H9 (cell line): ENCODE results near the gene PRPF40B. TPM values are rescaled to one million over a fixed set of nuclear protein-coding genes. Genes with fewer than 3 reads are reported as not detected.

Experiments used
- DNase-seq: peaks from one replicate; pipeline ENCODE4 v3.0.0-alpha.2; 2017
- H2AFZ ChIP-seq: one replicate; pipeline ENCODE4 v1.6.1; 2013; ENCODE audit warnings: mild to moderate bottlenecking, low read length, control low read depth, moderate library complexity
- H2AK5ac ChIP-seq: 2 replicates; pipeline ENCODE4 v1.6.1; 2013; ENCODE audit warnings: low read length, control low read depth, mixed read lengths; ENCODE audit not compliant: insufficient read length
- H2BK120ac ChIP-seq: one replicate; pipeline ENCODE4 v1.6.1; 2013; ENCODE audit warnings: low read depth, mild to moderate bottlenecking, low read length, control low read depth, inconsistent platforms; ENCODE audit not compliant: poor library complexity, severe bottlenecking
- H2BK12ac ChIP-seq: 2 replicates; pipeline ENCODE4 v1.6.1; 2013; ENCODE audit warnings: low read length, control low read depth, mixed read lengths, low read depth; ENCODE audit not compliant: insufficient read length
- H2BK15ac ChIP-seq: 2 replicates; pipeline ENCODE4 v1.6.1; 2013; ENCODE audit warnings: low read depth, low read length, control low read depth
- H2BK20ac ChIP-seq: one replicate; pipeline ENCODE4 v1.6.1; 2013; ENCODE audit warnings: low read depth, mild to moderate bottlenecking, low read length, control low read depth, inconsistent platforms; ENCODE audit not compliant: poor library complexity, severe bottlenecking
- H2BK5ac ChIP-seq: 2 replicates; pipeline ENCODE4 v1.6.1; 2013; ENCODE audit warnings: low read length, control low read depth, mixed read lengths; ENCODE audit not compliant: insufficient read length
- H3K14ac ChIP-seq: 2 replicates; pipeline ENCODE4 v1.6.1; 2013; ENCODE audit warnings: low read length, control low read depth; ENCODE audit not compliant: insufficient read depth
- H3K18ac ChIP-seq: 2 replicates; pipeline ENCODE4 v1.6.1; 2013; ENCODE audit warnings: low read depth, mild to moderate bottlenecking, mixed read lengths, low read length, control low read depth; ENCODE audit not compliant: insufficient read length
- H3K23ac ChIP-seq: 2 replicates; pipeline ENCODE4 v1.6.1; 2013; ENCODE audit warnings: low read length, control low read depth, mixed read lengths, low read depth; ENCODE audit not compliant: insufficient read length
- H3K23me2 ChIP-seq: 2 replicates; pipeline ENCODE4 v1.6.1; 2013; ENCODE audit warnings: low read depth, mild to moderate bottlenecking, mixed read lengths, low read length, control low read depth; ENCODE audit not compliant: insufficient read length, poor library complexity, severe bottlenecking
- H3K27ac ChIP-seq: 2 replicates; pipeline ENCODE4 v1.5.1; 2013; ENCODE audit warnings: low read length, control low read depth, mixed read lengths, low read depth; ENCODE audit not compliant: insufficient read length
- H3K27me3 ChIP-seq: 2 replicates; pipeline ENCODE4 v1.6.1; 2013; ENCODE audit warnings: low read length, control low read depth, inconsistent platforms; ENCODE audit not compliant: insufficient read depth
- H3K4ac ChIP-seq: 2 replicates; pipeline ENCODE4 v1.6.1; 2013; ENCODE audit warnings: low read depth, mild to moderate bottlenecking, control low read depth, inconsistent platforms, low read length, moderate library complexity
- H3K4me1 ChIP-seq: 2 replicates; pipeline ENCODE4 v1.6.1; 2013; ENCODE audit warnings: low read length, control low read depth, inconsistent platforms; ENCODE audit not compliant: insufficient read depth
- H3K4me2 ChIP-seq: 2 replicates; pipeline ENCODE4 v1.6.1; 2013; ENCODE audit warnings: low read length, control low read depth, mixed read lengths; ENCODE audit not compliant: insufficient read length, insufficient read depth
- H3K56ac ChIP-seq: 2 replicates; pipeline ENCODE4 v1.6.1; 2013; ENCODE audit warnings: low read depth, mild to moderate bottlenecking, mixed read lengths, low read length, control low read depth; ENCODE audit not compliant: insufficient read length
- H3K79me1 ChIP-seq: 2 replicates; pipeline ENCODE4 v1.6.1; 2013; ENCODE audit warnings: low read depth, mild to moderate bottlenecking, moderate library complexity, low read length, control low read depth, inconsistent platforms; ENCODE audit not compliant: insufficient read depth, poor library complexity, severe bottlenecking
- H3K79me2 ChIP-seq: 2 replicates; pipeline ENCODE4 v1.6.1; 2013; ENCODE audit warnings: low read length, control low read depth, inconsistent platforms; ENCODE audit not compliant: insufficient read depth
- H3K9ac ChIP-seq: 2 replicates; pipeline ENCODE4 v1.6.1; 2013; ENCODE audit warnings: low read length, control low read depth, mixed read lengths; ENCODE audit not compliant: insufficient read length; ENCODE audit errors: extremely low read depth
- H3K9me3 ChIP-seq: one replicate; pipeline ENCODE4 v1.6.1; 2013; ENCODE audit warnings: low read depth, low read length, inconsistent platforms; ENCODE audit not compliant: control insufficient read depth
- H3T11ph ChIP-seq: one replicate; pipeline ENCODE4 v1.6.1; 2013; ENCODE audit warnings: mild to moderate bottlenecking, low read length, control low read depth, inconsistent platforms
- H4K20me1 ChIP-seq: one replicate; pipeline ENCODE4 v1.6.1; 2013; ENCODE audit not compliant: control insufficient read depth, insufficient read length, insufficient read depth
- H4K5ac ChIP-seq: 2 replicates; pipeline ENCODE4 v1.6.1; 2013; ENCODE audit warnings: low read depth, mild to moderate bottlenecking, mixed read lengths, low read length, control low read depth; ENCODE audit not compliant: insufficient read length
- H4K8ac ChIP-seq: replicated peaks from 2 replicates; pipeline ENCODE4 v1.6.1; 2013; ENCODE audit warnings: low read length, control low read depth, mixed read lengths, low read depth; ENCODE audit not compliant: insufficient read length
- H4K91ac ChIP-seq: 2 replicates; pipeline ENCODE4 v1.6.1; 2013; ENCODE audit warnings: low read depth, mild to moderate bottlenecking, moderate library complexity, mixed read lengths, low read length, control low read depth; ENCODE audit not compliant: insufficient read length
- H3K27ac Mint-ChIP-seq, 3 experiments: 2 replicates in 2 of 3; 3 replicates in 1 of 3; pipeline ENCODE4 v1.8.0; 2020 to 2021; ENCODE audit warnings: mixed read lengths in 3 of 3, mild to moderate bottlenecking in 1 of 3, moderate library complexity in 1 of 3
- H3K27me3 Mint-ChIP-seq: 2 replicates; pipeline ENCODE4 v1.8.0; 2021; ENCODE audit warnings: low read depth, mild to moderate bottlenecking, moderate library complexity, mixed read lengths
- H3K36me3 Mint-ChIP-seq, 3 experiments: 2 replicates in 2 of 3; 3 replicates in 1 of 3; pipeline ENCODE4 v1.8.0; 2020 to 2021; ENCODE audit warnings: low read depth in 3 of 3, mixed read lengths in 3 of 3; ENCODE audit not compliant: insufficient read depth in 1 of 3
- H3K4me1 Mint-ChIP-seq, 2 experiments: 2 replicates each; pipeline ENCODE4 v1.8.0; 2020; ENCODE audit warnings: mixed read lengths in 2 of 2
- H3K4me3 Mint-ChIP-seq, 2 experiments: 2 replicates in 1 of 2; 3 replicates in 1 of 2; pipeline ENCODE4 v1.8.0; 2020 to 2021; ENCODE audit warnings: mild to moderate bottlenecking in 2 of 2, mixed read lengths in 2 of 2, moderate library complexity in 1 of 2
- H3K9me3 Mint-ChIP-seq, 2 experiments: 2 replicates in 1 of 2; 3 replicates in 1 of 2; pipeline ENCODE4 v1.8.0; 2020; ENCODE audit warnings: mild to moderate bottlenecking in 2 of 2, mixed read lengths in 2 of 2, moderate library complexity in 1 of 2
- WGBS: extraction: QIAGEN DNeasy Blood & Tissue Kit; methylation state at CpG from one replicate; pipeline ENCODE4 v1.1.7; 2013; ENCODE audit warnings: missing lambda C conversion rate, low lambda C conversion rate, mixed read lengths; ENCODE audit not compliant: insufficient read length; ENCODE audit errors: extremely low coverage; 5-methylcytosine and 5-hydroxymethylcytosine counted together
- total RNA-seq: library from RNA; stranded (reverse); gene quantifications from 2 replicates; pipeline ENCODE4 v1.2.1, GENCODE V29; 2021
- TF ChIP-seq, protein P1 (sequence below): fragments of 200-600 bp; sonication (generic); conservative IDR thresholded peaks from 3 replicates; pipeline ENCODE4 v1.8.0; 2021; ENCODE audit warnings: antibody characterized with exemption, mild to moderate bottlenecking

PRPF40B gene
- total RNA-seq, 1 experiment from 2014 or later, result 19.0 TPM

DNA sequence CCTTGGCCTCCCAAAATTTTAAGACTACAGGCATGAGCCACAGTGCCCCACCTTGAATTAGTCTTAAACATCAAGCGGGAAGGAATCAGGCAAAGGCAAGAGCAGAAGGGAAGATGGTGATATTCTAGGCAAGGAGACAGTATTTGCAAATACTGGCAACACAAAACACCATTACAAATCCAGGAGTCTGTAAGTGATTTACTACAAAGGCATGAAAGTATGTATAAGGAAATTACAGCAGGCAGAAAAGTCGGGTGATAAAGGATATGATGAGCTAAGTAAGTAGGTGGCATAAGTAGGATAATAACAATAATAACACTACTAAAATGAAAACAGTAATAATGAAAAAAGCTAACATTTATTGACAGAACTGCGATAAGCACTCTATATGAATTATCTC, 55.4 kb downstream of the PRPF40B start:
- no peak overlapping the region for H3K4me2 ChIP-seq
- no peak for DNase-seq
- Mint-ChIP-seq H3K27me3 (no peaks in the 10 kb centered on the region), H3K27ac (peak overlapping the region in 1 of 3 experiments; percentile 41; a peak in 1 of 7 replicates), H3K9me3 (no peaks in the 10 kb centered on the region), H3K36me3 (no peaks in the 10 kb centered on the region), H3K4me1 (peaks cover 20 to 22% of the 10 kb centered on the region in 2 experiments), H3K4me3 (no peak overlapping the region)
- no peak overlapping the region for H3K23ac ChIP-seq
- H4K8ac ChIP-seq, result no peak overlapping the region
- peaks cover 2% of the 10 kb centered on the region; the same call in 1 of the 2 replicates for H3K79me2 ChIP-seq
- H2AK5ac ChIP-seq, result no peak overlapping the region
- no peak overlapping the region for H2BK15ac ChIP-seq
- no peak overlapping the region for H2BK5ac ChIP-seq
- H4K20me1 ChIP-seq, result no peaks in the 10 kb centered on the region
- H3K18ac ChIP-seq, result no peak overlapping the region
- H3K9ac ChIP-seq, result no peak overlapping the region
- H2AFZ ChIP-seq, result no peak overlapping the region
- H3K23me2 ChIP-seq, result no peaks in the 10 kb centered on the region
- H3K79me1 ChIP-seq, result no peaks in the 10 kb centered on the region
- H4K91ac ChIP-seq, result no peak overlapping the region
- no peak overlapping the region for H4K5ac ChIP-seq
- H3K4me1 ChIP-seq, result peaks cover 5% of the 10 kb centered on the region; the same call in 1 of the 2 replicates
- H3K14ac ChIP-seq, result no peak overlapping the region
- H3K27ac ChIP-seq, result no peak overlapping the region
- no CpG with 5 or more reads among the region's 3 CpGs for WGBS
- no peak overlapping the region for H2BK120ac ChIP-seq
- H3K56ac ChIP-seq, result no peak overlapping the region
- H3K4ac ChIP-seq, result no peak overlapping the region
- no peak overlapping the region for H2BK20ac ChIP-seq
- H3T11ph ChIP-seq, result no peak overlapping the region
- no peaks in the 10 kb centered on the region for H3K9me3 ChIP-seq
- TF ChIP-seq, protein P1, sequence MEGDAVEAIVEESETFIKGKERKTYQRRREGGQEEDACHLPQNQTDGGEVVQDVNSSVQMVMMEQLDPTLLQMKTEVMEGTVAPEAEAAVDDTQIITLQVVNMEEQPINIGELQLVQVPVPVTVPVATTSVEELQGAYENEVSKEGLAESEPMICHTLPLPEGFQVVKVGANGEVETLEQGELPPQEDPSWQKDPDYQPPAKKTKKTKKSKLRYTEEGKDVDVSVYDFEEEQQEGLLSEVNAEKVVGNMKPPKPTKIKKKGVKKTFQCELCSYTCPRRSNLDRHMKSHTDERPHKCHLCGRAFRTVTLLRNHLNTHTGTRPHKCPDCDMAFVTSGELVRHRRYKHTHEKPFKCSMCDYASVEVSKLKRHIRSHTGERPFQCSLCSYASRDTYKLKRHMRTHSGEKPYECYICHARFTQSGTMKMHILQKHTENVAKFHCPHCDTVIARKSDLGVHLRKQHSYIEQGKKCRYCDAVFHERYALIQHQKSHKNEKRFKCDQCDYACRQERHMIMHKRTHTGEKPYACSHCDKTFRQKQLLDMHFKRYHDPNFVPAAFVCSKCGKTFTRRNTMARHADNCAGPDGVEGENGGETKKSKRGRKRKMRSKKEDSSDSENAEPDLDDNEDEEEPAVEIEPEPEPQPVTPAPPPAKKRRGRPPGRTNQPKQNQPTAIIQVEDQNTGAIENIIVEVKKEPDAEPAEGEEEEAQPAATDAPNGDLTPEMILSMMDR, result no peak
- no peak overlapping the region for H2BK12ac ChIP-seq
- no peaks in the 10 kb centered on the region for H3K27me3 ChIP-seq
